GM12864 (cell line): ENCODE measurements around the gene VSIG8.
"Not testable (repeated sequence)": the region's sequence is repeated elsewhere in the genome, so short reads cannot be mapped to it uniquely, and the experiment has no call there.

ENCODE experiments used
- DNase-seq: peaks from one replicate; pipeline ENCODE4 v3.0.0-alpha.2; 2011; ENCODE audit warnings: low read depth
- H3K4me3 ChIP-seq: 2 replicates; pipeline ENCODE4 v1.5.1; 2011; ENCODE audit warnings: mild to moderate bottlenecking, low read depth, low read length, control low read depth
- CTCF ChIP-seq: IDR thresholded peaks from 2 replicates; pipeline ENCODE4 v1.5.1; 2011; ENCODE audit warnings: low read depth, mild to moderate bottlenecking, moderate library complexity, low read length, control low read depth, inconsistent platforms; ENCODE audit errors: missing control alignments

The VSIG8 gene

GRCh38 chr1:159862557-159862956, at the start of gene VSIG8:
TSS of gene VSIG8 (minus strand) at chr1:159862657. CDS start at chr1:159862521, 136 bp downstream.
- no peak for DNase-seq
- H3K4me3 ChIP-seq: no peak within 1 kb of the TSS
- TF ChIP-seq CTCF: no peak

- TF ChIP-seq CTCF: no peak
- no peak overlapping the region for H3K4me3 ChIP-seq
- no peak for DNase-seq
Observed at GRCh38 chr1:159911326-159912070, 49.0 kb upstream of the VSIG8 start.

GRCh38 chr1:159908031-159908940, 45.8 kb upstream of the VSIG8 start:
- no peak overlapping the region for H3K4me3 ChIP-seq
- DNase-seq: no peak
- no peak for TF ChIP-seq CTCF

- TF ChIP-seq CTCF: no peak
- DNase-seq: no peak
- H3K4me3 ChIP-seq: no peak overlapping the region
Observed at GRCh38 chr1:159906960-159907359, 44.5 kb upstream of the VSIG8 start.

- H3K4me3 ChIP-seq, DNase-seq: not testable (repeated sequence)
Observed at GRCh38 chr1:159904036-159904435, 41.6 kb upstream of the VSIG8 start.

GRCh38 chr1:159902541-159902940, 40.1 kb upstream of the VSIG8 start:
- DNase-seq: no peak
- TF ChIP-seq CTCF: no peak
- no peak overlapping the region for H3K4me3 ChIP-seq

GRCh38 chr1:159900755-159901360, 38.4 kb upstream of the VSIG8 start:
- no peak overlapping the region for H3K4me3 ChIP-seq
- no peak for TF ChIP-seq CTCF
- DNase-seq: no peak
